Stomach (tissue), 9 donors: Measurements from ENCODE around the gene TRIM5. TPM values are rescaled to one million over a fixed set of nuclear protein-coding genes. Genes with fewer than 3 reads are reported as not detected.

ENCODE experiments used
- DNase-seq, 2 donors: peaks; one replicate each; pipeline versions ENCODE4 v3.0.0 to v3.0.0-alpha.2; 2013 to 2019
- H3K27ac ChIP-seq, 5 donors: fragments of 200-600 bp in 4 of 5; sonication (generic) in 4 of 5; one replicate each; pipeline ENCODE4 v1.5.1; 2013 to 2019; ENCODE audit warnings: mild to moderate bottlenecking in 1 of 5, moderate library complexity in 1 of 5
- H3K27me3 ChIP-seq, 3 donors: fragments of 200-600 bp; sonication (generic); one replicate each; pipeline ENCODE4 v1.5.1; 2017 to 2019; ENCODE audit warnings: mixed run types in 1 of 3
- H3K36me3 ChIP-seq, 4 donors: fragments of 200-600 bp; sonication (generic); 1 replicate in 3 of 4; 2 replicates in 1 of 4; pipeline ENCODE4 v1.5.1; 2016 to 2019
- H3K4me1 ChIP-seq, 4 donors: fragments of 200-600 bp; sonication (generic); one replicate each; pipeline ENCODE4 v1.5.1; 2016 to 2019
- H3K4me3 ChIP-seq, 4 donors: fragments of 200-600 bp; sonication (generic) in 3 of 4; one replicate each; pipeline ENCODE4 v1.5.1; 2016 to 2019; ENCODE audit warnings: mild to moderate bottlenecking in 1 of 4
- H3K9me3 ChIP-seq, 4 donors: fragments of 200-600 bp; sonication (generic); one replicate each; pipeline ENCODE4 v1.5.1; 2016 to 2019
- EP300 ChIP-seq: sonication (generic); formaldehyde crosslinking; IDR thresholded peaks from one replicate; pipeline ENCODE4 v1.6.1; 2017; ENCODE audit warnings: antibody characterized with exemption
- POLR2A ChIP-seq, 4 donors: fragments of 450-650 bp; IDR thresholded peaks; one replicate each; pipeline ENCODE4 v1.6.1; 2016; ENCODE audit warnings: antibody characterized with exemption in 4 of 4, control low read depth in 2 of 4, mild to moderate bottlenecking in 1 of 4, moderate library complexity in 1 of 4
- POLR2AphosphoS5 ChIP-seq, 3 donors: sonication (generic); formaldehyde crosslinking; IDR thresholded peaks; one replicate each; pipeline ENCODE4 v1.6.1; 2016; ENCODE audit warnings: antibody characterized with exemption in 3 of 3
- WGBS, 5 donors: extraction: QIAGEN DNeasy Blood & Tissue Kit in 3 of 5; methylation state at CpG; one replicate each; pipeline versions ENCODE4 v1.1.5 to v1.1.7; 2013 to 2018; 5-methylcytosine and 5-hydroxymethylcytosine counted together
- intact Hi-C: fragments of 100-400 bp; cut with DNase I; formaldehyde crosslinking; loops from one replicate; pipeline ENCODE4 v1.15.1; 2023; ENCODE audit warnings: low total_unique reads
- polyA plus RNA-seq, 3 donors: library from polyadenylated mRNA; stranded (reverse); fragments of 200-250 nt; gene quantifications; one replicate each; pipeline ENCODE4 v1.2.3, GENCODE V29; 2013
- total RNA-seq, 5 donors: library from RNA; depleted of rRNA; stranded (reverse); fragments of >200 nt; gene quantifications; one replicate each; pipeline versions ENCODE4 v1.1.0 to v1.2.3, GENCODE V29; 2014 to 2016
- TF ChIP-seq, protein P1 (sequence below), 7 experiments: fragments of 450-650 bp in 4 of 7; fragments of 200-600 bp in 3 of 7; sonication (generic) in 3 of 7; IDR thresholded peaks; one replicate each; pipeline ENCODE4 v1.5.1; 2016 to 2019; ENCODE audit warnings: antibody characterized with exemption in 7 of 7, control low read depth in 2 of 7, mild to moderate bottlenecking in 1 of 7
- donor health status: healthy with polysubstance abuse.
- donor health status: Bipolar disorder and iron deficiency.
- donor health status: healthy.

TRIM5 gene
- total and polyA plus RNA-seq, 8 donors, result 4.2 to 81.4 (median 12.6) TPM; not detected in 1

DNA sequence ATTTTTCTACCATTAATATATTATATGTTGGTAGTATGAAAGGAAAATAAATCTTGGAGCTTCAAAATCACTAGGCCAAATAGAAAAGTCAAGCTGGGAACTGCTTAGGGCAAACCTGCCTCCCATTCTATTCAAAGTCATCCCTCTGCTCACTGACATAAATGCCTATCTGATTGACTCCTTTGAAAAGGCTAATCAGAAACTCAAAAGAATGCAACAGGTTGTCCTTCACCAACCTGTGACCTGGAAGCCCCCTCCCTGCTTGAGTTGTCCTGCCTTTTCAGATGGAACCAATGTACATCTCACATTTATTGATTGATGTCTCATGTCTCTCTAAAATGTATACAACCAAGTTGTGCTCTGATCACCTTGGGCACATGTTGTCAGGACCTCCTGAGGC, 63.3 kb downstream of the TRIM5 start:
- Histone ChIP-seq H3K4me1 (peaks cover 14 to 40% (median 30%) of the 10 kb centered on the region in 4 donors), H3K4me3 (no peak overlapping the region), H3K27me3 (no peaks in the 10 kb centered on the region), H3K27ac (peak overlapping the region in 1 of 5 donors; percentile 44), H3K9me3 (no peaks in the 10 kb centered on the region), H3K36me3 (no peaks in the 10 kb centered on the region)
- intact Hi-C loops, result no loop called here
- no peak for DNase-seq
- TF ChIP-seq POLR2AphosphoS5 (IDR thresholded peaks at IDR 0.05), result no peak
- TF ChIP-seq EP300, result no peak
- no peak for TF ChIP-seq POLR2A (IDR thresholded peaks at IDR 0.05)
- TF ChIP-seq, protein P1, sequence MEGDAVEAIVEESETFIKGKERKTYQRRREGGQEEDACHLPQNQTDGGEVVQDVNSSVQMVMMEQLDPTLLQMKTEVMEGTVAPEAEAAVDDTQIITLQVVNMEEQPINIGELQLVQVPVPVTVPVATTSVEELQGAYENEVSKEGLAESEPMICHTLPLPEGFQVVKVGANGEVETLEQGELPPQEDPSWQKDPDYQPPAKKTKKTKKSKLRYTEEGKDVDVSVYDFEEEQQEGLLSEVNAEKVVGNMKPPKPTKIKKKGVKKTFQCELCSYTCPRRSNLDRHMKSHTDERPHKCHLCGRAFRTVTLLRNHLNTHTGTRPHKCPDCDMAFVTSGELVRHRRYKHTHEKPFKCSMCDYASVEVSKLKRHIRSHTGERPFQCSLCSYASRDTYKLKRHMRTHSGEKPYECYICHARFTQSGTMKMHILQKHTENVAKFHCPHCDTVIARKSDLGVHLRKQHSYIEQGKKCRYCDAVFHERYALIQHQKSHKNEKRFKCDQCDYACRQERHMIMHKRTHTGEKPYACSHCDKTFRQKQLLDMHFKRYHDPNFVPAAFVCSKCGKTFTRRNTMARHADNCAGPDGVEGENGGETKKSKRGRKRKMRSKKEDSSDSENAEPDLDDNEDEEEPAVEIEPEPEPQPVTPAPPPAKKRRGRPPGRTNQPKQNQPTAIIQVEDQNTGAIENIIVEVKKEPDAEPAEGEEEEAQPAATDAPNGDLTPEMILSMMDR (IDR thresholded peaks at IDR 0.05), result no peak

DNA sequence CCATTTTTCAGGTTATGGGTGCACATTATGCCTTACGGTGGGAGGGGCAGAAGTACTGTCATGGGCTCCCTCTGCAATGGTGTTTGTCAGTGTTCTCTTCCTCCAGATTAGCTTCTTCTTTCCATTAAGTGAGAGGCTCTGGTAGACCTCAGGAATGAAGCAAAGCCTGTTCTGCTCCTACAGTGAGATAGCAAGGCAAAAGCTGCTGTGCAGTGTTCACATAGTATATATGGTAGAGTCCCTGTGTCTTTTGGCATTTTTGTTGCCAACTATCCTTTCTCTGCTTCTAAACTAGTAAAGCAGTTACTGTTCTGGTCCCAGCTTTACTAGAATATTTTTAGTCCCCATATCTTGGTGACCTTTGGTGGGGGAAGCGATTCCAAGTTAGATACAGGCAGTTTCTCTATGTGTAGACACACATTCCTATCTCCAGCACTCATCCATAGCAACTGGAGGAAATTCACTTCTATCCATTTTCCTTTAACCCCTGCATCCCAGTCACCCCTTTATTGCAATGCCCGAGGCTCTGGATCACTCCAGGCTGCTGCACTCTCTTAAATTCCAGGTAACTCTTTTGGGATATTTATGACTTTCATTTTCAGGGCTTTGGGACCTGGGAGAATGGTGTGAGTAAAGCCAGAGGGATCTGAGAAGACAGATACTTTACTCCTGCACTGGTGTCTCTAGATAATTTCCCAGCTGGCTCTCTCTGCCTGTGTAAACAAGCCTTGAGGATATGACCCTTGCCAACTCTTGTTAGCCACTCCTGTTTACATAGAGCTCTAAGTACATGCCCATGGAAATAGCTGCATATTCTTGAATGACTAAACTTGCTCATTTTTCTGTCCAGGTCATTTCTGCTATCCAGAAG, 64.0 kb downstream of the TRIM5 start:
- no peaks in the 10 kb centered on the region for H3K9me3 ChIP-seq
- peak overlapping the region in 2 of 5 donors; percentile 20 to 44 for H3K27ac ChIP-seq
- no peaks in the 10 kb centered on the region for H3K36me3 ChIP-seq
- H3K27me3 ChIP-seq, result no peaks in the 10 kb centered on the region
- intact Hi-C loops, result no loop called here
- peaks cover 12 to 35% (median 27%) of the 10 kb centered on the region in 4 donors for H3K4me1 ChIP-seq
- DNase-seq, result peak in 1 of 2 donors; percentile 38
- H3K4me3 ChIP-seq, result no peak overlapping the region
- 27 to 47% (median 40%) methylated on average over 3 of the region's 3 CpGs for WGBS, 5 donors
- no peak for TF ChIP-seq EP300
- TF ChIP-seq, protein P1 (IDR thresholded peaks at IDR 0.05), result no peak
- TF ChIP-seq POLR2AphosphoS5 (IDR thresholded peaks at IDR 0.05), result peak in 1 of 3 donors; percentile 41
- TF ChIP-seq POLR2A (IDR thresholded peaks at IDR 0.05), result no peak

DNA sequence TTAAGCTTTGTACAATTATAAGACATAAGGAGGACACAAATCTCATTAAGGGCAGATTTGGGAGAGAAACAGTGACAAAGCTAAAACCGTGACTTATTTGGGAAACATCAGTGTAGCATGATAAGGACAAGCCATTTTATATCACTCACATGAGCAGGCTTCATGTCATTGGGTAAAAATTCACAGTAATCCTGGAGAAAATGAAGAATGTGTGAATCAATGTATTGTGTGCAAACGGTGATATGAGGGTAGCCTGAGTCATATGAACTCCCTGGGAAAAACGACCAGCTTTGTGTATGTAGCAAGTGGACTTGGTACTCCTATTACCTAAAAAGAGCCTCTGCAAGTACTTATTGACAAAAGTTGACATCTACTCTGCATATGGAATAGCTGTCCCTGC, 66.1 kb downstream of the TRIM5 start:
- WGBS, 5 donors, result 67 to 77% (median 71%) methylated on average over 3 of the region's 3 CpGs
- intact Hi-C loops, result no loop called here
- no peak for DNase-seq
- Histone ChIP-seq H3K27me3 (no peaks in the 10 kb centered on the region), H3K4me3 (no peak overlapping the region), H3K27ac (no peak overlapping the region), H3K4me1 (peaks cover 10 to 20% (median 15%) of the 10 kb centered on the region in 4 donors), H3K9me3 (no peaks in the 10 kb centered on the region), H3K36me3 (no peaks in the 10 kb centered on the region)
- TF ChIP-seq, protein P1 (IDR thresholded peaks at IDR 0.05), result no peak
- TF ChIP-seq POLR2AphosphoS5 (IDR thresholded peaks at IDR 0.05) (no peak), EP300 (no peak), POLR2A (IDR thresholded peaks at IDR 0.05) (no peak)

Other genes starting within 250 kb of the TRIM5 start
- gene OR51I1, start 243.6 kb downstream of the TRIM5 start, total RNA-seq, result not detected
- gene OR51I1, start 243.6 kb downstream of the TRIM5 start, polyA plus RNA-seq, result not detected
- gene OR51I2, start 235.8 kb downstream of the TRIM5 start, total RNA-seq, result not detected
- not detected for gene OR51I2, start 235.8 kb downstream of the TRIM5 start, polyA plus RNA-seq
- gene OR52D1, start 196.4 kb downstream of the TRIM5 start, total RNA-seq, result not detected
- gene OR52D1, start 196.4 kb downstream of the TRIM5 start, polyA plus RNA-seq, result not detected
- 1 to 10 TPM in 1 of 5 donors, not detected in 4; 1.1 TPM for gene UBQLN3, start 175.1 kb downstream of the TRIM5 start, total RNA-seq
- gene UBQLN3, start 175.1 kb downstream of the TRIM5 start, polyA plus RNA-seq, result not detected
- under 1 TPM in 1 of 5 donors, not detected in 4; 0.92 TPM for gene UBQLNL, start 168.4 kb downstream of the TRIM5 start, total RNA-seq
- under 1 TPM; 0.12 to 0.80 (median 0.31) TPM for gene UBQLNL, start 168.4 kb downstream of the TRIM5 start, polyA plus RNA-seq
- gene OR52H1, start 136.5 kb downstream of the TRIM5 start, total RNA-seq, result 10 to 100 TPM in 1 of 5 donors, 1 to 10 TPM in 1, under 1 TPM in 1, not detected in 2; 0.58 to 21.0 (median 1.3) TPM
- gene OR52H1, start 136.5 kb downstream of the TRIM5 start, polyA plus RNA-seq, result not detected
- not detected for gene OR52B6, start 104.2 kb downstream of the TRIM5 start, total RNA-seq
- not detected for gene OR52B6, start 104.2 kb downstream of the TRIM5 start, polyA plus RNA-seq
- 10 to 100 TPM in 1 of 5 donors, 1 to 10 TPM in 1, under 1 TPM in 1, not detected in 2; 0.87 to 10.3 (median 2.6) TPM for gene TRIM6, start 88.4 kb downstream of the TRIM5 start, total RNA-seq
- 1 to 10 TPM; 1.1 to 2.3 (median 1.2) TPM for gene TRIM6, start 88.4 kb downstream of the TRIM5 start, polyA plus RNA-seq
- gene TRIM34, start 60.1 kb downstream of the TRIM5 start, total RNA-seq, result 10 to 100 TPM in 1 of 5 donors, 1 to 10 TPM in 2, under 1 TPM in 1, not detected in 1; 0.29 to 11.4 (median 2.6) TPM
- gene TRIM34, start 60.1 kb downstream of the TRIM5 start, polyA plus RNA-seq, result 1 to 10 TPM; 2.9 to 8.7 (median 3.7) TPM
- 100 to 1,000 TPM in 1 of 5 donors, 10 to 100 TPM in 4; 34.8 to 131 (median 39.1) TPM for gene TRIM22, start 4.7 kb upstream of the TRIM5 start, total RNA-seq
- 10 to 100 TPM; 12.4 to 39.4 (median 14.4) TPM for gene TRIM22, start 4.7 kb upstream of the TRIM5 start, polyA plus RNA-seq
- gene OR56B1, start 51.4 kb upstream of the TRIM5 start, total RNA-seq, result under 1 TPM in 1 of 5 donors, not detected in 4; 0.18 TPM
- not detected for gene OR56B1, start 51.4 kb upstream of the TRIM5 start, polyA plus RNA-seq
- gene OR52N4, start 69.2 kb upstream of the TRIM5 start, total RNA-seq, result not detected
- under 1 TPM in 1 of 3 donors, not detected in 2; 0.10 TPM for gene OR52N4, start 69.2 kb upstream of the TRIM5 start, polyA plus RNA-seq
- not detected for gene OR52N5, start 98.3 kb upstream of the TRIM5 start, total RNA-seq
- not detected for gene OR52N5, start 98.3 kb upstream of the TRIM5 start, polyA plus RNA-seq
- gene OR52N1, start 106.2 kb upstream of the TRIM5 start, total RNA-seq, result not detected
- not detected for gene OR52N1, start 106.2 kb upstream of the TRIM5 start, polyA plus RNA-seq
- gene OR52N2, start 123.8 kb upstream of the TRIM5 start, total RNA-seq, result not detected
- 1 to 10 TPM in 1 of 3 donors, under 1 TPM in 1, not detected in 1; 0.31 to 1.4 TPM for gene OR52N2, start 123.8 kb upstream of the TRIM5 start, polyA plus RNA-seq
- not detected for gene OR52E6, start 156.8 kb upstream of the TRIM5 start, total RNA-seq
- gene OR52E6, start 156.8 kb upstream of the TRIM5 start, polyA plus RNA-seq, result not detected
- not detected for gene OR52E8, start 172.6 kb upstream of the TRIM5 start, total RNA-seq
- gene OR52E8, start 172.6 kb upstream of the TRIM5 start, polyA plus RNA-seq, result not detected
- not detected for gene OR52E4, start 195.6 kb upstream of the TRIM5 start, total RNA-seq
- gene OR52E4, start 195.6 kb upstream of the TRIM5 start, polyA plus RNA-seq, result not detected
- gene OR52E5, start 208.1 kb upstream of the TRIM5 start, total RNA-seq, result not detected
- gene OR52E5, start 208.1 kb upstream of the TRIM5 start, polyA plus RNA-seq, result not detected